D721Med (cell line): Measurements from ENCODE around the gene IL26.

Source experiments
- DNase-seq: peaks from one replicate; pipeline ENCODE4 v3.0.0; 2011; ENCODE audit warnings: low spot score; ENCODE audit not compliant: insufficient read length
- FAIRE-seq: peaks from 2 replicates; lab custom pipeline; 2011; peaks lifted over from hg19 to GRCh38; lab: Jason Lieb, UNC
- TF ChIP-seq, protein P1 (sequence below): IDR thresholded peaks from 2 replicates; pipeline ENCODE4 v1.5.1; 2012; ENCODE audit warnings: mild to moderate bottlenecking, control low read depth; ENCODE audit not compliant: insufficient read depth; ENCODE audit errors: missing control alignments

The IL26 gene

DNA sequence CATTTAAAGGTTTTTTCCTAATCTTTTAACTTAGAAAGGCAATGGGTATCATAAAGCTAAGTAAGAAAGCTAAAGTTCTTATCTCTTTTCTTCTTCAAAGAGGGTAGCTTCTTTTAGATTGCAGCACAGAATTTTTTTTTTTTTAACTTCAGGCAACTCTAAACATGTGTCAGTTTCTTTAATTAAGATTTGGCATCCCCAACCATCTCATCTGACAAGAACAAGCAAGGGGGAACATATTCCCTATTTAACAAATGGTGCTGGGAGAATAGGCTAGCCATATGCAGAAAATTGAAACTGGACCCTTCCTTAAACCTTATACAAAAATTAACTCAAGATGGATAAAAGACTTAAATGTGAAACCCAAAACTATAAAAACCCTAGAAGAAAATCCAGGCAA lies 51.8 kb downstream of the IL26 start:
- FAIRE-seq (no peak), DNase-seq (no peak)
- TF ChIP-seq, protein P1, sequence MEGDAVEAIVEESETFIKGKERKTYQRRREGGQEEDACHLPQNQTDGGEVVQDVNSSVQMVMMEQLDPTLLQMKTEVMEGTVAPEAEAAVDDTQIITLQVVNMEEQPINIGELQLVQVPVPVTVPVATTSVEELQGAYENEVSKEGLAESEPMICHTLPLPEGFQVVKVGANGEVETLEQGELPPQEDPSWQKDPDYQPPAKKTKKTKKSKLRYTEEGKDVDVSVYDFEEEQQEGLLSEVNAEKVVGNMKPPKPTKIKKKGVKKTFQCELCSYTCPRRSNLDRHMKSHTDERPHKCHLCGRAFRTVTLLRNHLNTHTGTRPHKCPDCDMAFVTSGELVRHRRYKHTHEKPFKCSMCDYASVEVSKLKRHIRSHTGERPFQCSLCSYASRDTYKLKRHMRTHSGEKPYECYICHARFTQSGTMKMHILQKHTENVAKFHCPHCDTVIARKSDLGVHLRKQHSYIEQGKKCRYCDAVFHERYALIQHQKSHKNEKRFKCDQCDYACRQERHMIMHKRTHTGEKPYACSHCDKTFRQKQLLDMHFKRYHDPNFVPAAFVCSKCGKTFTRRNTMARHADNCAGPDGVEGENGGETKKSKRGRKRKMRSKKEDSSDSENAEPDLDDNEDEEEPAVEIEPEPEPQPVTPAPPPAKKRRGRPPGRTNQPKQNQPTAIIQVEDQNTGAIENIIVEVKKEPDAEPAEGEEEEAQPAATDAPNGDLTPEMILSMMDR, result no peak

DNA sequence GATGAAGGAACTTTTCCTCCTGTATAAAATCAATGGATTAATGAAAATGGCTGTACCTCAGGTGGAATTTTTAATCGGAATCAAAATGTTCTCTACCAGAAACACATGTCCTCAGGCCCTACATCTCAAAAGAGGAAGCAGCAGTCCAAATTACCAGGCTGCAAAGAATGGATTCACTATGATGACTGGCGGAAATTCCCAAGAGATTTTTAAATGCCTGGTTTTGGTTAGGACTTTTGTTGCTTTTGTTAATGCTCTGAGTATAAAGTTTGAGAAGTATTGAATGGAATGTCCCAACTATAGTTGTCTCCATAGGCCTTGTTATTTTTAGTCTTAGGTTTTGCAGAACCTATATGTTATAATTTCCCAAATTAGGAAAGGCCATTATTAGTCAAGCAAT lies 54.9 kb downstream of the IL26 start:
- TF ChIP-seq, protein P1, result no peak
- no peak for FAIRE-seq
- DNase-seq, result no peak

DNA sequence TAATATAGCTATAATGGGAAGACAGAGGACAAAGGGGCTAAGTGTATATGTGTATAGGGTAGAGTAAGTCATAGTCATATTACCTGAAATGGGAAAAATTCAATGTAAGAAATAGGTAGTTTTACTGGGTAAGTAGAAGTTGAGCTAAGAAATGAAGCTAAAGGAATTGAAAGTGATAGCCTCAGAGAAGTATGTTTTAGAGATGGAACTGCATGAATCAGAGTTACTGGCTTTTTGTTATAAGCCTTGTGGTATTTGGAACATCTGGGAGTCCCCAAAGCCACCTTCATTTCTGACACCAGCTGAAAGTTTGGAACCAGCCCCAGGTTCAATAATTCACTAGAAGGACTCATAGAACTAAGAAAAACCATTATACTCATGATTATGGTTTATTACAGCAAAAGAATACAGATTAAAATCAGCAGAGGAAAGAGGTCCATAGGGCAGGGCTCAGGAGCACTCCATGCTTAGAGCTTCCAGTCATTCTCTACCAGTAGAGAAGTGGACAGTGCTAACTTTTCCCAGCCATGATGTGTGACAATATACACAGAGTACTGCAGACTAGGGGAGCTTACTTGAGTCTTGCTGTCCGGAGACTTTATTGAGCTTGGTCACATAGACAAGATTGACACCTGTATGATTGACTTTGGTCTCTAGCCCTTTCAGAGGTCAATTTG lies 56.3 kb downstream of the IL26 start:
- TF ChIP-seq, protein P1, result no peak
- no peak for DNase-seq

DNA sequence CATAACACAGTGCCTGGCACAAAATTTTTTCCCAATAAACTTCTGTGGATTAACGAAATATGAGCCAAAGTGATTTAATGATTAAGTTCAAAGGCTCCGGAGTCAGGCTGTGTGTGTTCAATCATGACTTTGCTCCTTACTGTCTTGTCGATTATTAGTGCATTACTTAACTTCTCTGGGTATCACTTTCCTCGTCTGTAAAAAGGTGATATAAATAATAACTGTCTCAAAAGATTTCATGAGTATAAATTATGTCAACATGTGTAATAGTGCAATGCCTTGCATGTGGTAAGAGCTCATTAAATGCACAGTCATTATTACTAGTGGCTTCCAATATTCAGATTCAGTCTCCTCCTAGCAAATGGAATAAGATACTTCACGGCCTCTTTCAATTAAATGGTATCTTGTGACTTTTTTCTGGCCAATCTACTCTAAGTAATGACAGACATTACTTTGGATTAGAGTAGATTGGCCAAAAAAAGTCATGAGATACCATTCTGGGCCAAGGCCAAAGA lies 59.2 kb downstream of the IL26 start:
- DNase-seq, result no peak
- no peak for FAIRE-seq
- TF ChIP-seq, protein P1, result no peak

More for the DNA sequence above, 56.3 kb downstream of the IL26 start:
- FAIRE-seq, result no peak

DNA sequence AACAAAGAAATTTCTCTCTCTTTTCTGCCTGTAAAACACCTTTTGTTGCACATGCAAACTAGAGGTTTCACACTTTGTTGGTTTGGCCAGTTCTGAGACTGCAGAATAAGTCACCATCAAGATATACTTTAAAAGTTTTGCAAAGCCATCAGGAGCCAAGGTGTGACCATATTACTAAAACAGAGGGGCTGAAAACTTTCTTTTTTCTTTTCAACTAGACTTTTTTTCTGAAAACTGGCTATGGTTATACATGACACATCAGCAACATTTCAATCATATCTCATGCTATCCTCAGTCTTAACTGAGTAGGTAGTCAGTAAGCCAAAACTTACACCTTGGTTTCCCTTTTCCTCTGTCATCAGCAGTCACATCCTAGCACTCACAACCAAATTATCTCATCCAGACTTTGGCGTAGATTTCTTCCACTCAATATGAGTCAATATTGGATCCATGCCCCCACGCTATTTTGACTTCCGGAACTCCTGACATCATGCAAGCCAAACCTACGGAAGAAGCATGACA lies 62.0 kb downstream of the IL26 start:
- FAIRE-seq (no peak), DNase-seq (no peak)
- TF ChIP-seq, protein P1, result no peak

DNA sequence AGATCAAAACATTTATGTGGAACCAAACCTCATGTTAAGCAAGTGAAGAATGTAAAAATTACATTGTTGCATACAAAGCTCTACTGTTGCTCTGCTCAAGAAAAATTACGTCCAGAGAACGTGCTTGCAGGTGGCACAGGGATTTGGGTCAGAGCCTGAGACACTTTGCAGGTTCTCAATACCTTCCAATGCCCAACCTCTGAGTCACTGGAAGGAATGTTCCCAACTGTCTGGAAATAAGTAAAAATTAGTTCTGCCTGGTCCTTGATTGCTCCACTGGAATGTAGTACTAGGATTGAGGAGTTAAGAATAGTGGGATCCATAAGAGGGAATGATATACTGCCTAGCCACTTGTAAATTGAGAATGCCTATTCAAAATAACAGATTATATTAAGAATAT lies 63.2 kb downstream of the IL26 start:
- no peak for FAIRE-seq
- TF ChIP-seq, protein P1, result no peak
- no peak for DNase-seq
